B cell (primary cell): ENCODE results near the gene RSPRY1. TPM values are rescaled to one million over a fixed set of nuclear protein-coding genes. Genes with fewer than 3 reads are reported as not detected.

Experiments used
- ATAC-seq: fragments of 200-7000 bp; cut with Tn5 transposase; one replicate; pipeline ENCODE4 v1.10.0; 2021; ENCODE audit warnings: low read depth, mild to moderate bottlenecking, moderate number of reproducible peaks, moderate library complexity
- CTCF ChIA-PET: fragments of 350-600 bp; sonication (Branson Sonifier 250); formaldehyde crosslinking; loops from one replicate; lab custom pipeline; 2021; ENCODE audit warnings: antibody characterized with exemption, inconsistent platforms; lab: Charles Lee
- POLR2A ChIA-PET: fragments of 350-600 bp; sonication (Branson Sonifier 250); formaldehyde crosslinking; loops from one replicate; lab custom pipeline; 2021; ENCODE audit warnings: antibody characterized with exemption; lab: Charles Lee
- DNase-seq: peaks from one replicate; pipeline ENCODE4 v3.0.0; 2013
- H2AFZ ChIP-seq: 2 replicates; pipeline ENCODE4 v1.6.1; 2012; ENCODE audit warnings: mild to moderate bottlenecking, low read depth, low read length; ENCODE audit not compliant: insufficient read depth, poor library complexity, severe bottlenecking
- H3K27ac ChIP-seq, 2 donors: 1 replicate in 1 of 2; 2 replicates in 1 of 2; pipeline ENCODE4 v1.5.1; 2012 to 2013; ENCODE audit warnings: low read length in 2 of 2, mild to moderate bottlenecking in 2 of 2, moderate library complexity in 1 of 2
- H3K27me3 ChIP-seq, 4 experiments: fragments of 200-600 bp in 1 of 4; sonication (generic) in 1 of 4; replicated peaks in 1 of 4; 1 replicate in 2 of 4; 2 replicates in 2 of 4; pipeline versions ENCODE4 v1.6.1 to v1.7.0; 2013 to 2016; ENCODE audit warnings: low read length in 3 of 4, mild to moderate bottlenecking in 2 of 4, mixed read lengths in 1 of 4, moderate library complexity in 1 of 4; ENCODE audit not compliant: insufficient read depth in 4 of 4, control insufficient read depth in 3 of 4; ENCODE audit errors: control extremely low read depth in 1 of 4
- H3K36me3 ChIP-seq, 2 experiments: replicated peaks in 1 of 2; 1 replicate in 1 of 2; 2 replicates in 1 of 2; pipeline versions ENCODE4 v1.6.1 to v1.7.1; 2013; ENCODE audit warnings: low read length in 1 of 2; ENCODE audit not compliant: insufficient read depth in 2 of 2, control insufficient read depth in 1 of 2; ENCODE audit errors: control extremely low read depth in 1 of 2, extremely low read depth in 1 of 2
- H3K4me1 ChIP-seq, 2 donors: fragments of 200-600 bp in 1 of 2; sonication (generic) in 1 of 2; 1 replicate in 1 of 2; 2 replicates in 1 of 2; pipeline versions ENCODE4 v1.5.1 to v1.6.1; 2013 to 2017; ENCODE audit warnings: low read length in 2 of 2; ENCODE audit not compliant: control insufficient read depth in 2 of 2, insufficient read depth in 2 of 2
- H3K4me2 ChIP-seq: replicated peaks from 2 replicates; pipeline ENCODE3; 2012; ENCODE audit warnings: mild to moderate bottlenecking, low read depth, low read length; ENCODE audit not compliant: poor library complexity, severe bottlenecking
- H3K4me3 ChIP-seq, 5 experiments: fragments of 200-600 bp in 1 of 5; sonication (generic) in 1 of 5; 1 replicate in 3 of 5; 2 replicates in 2 of 5; pipeline versions ENCODE4 v1.5.1 to v1.7.0; 2011 to 2016; ENCODE audit warnings: low read length in 4 of 5, mild to moderate bottlenecking in 4 of 5, low read depth in 2 of 5, control low read depth in 1 of 5, moderate library complexity in 1 of 5; ENCODE audit not compliant: insufficient read depth in 1 of 5; ENCODE audit errors: control extremely low read depth in 1 of 5, extremely low read depth in 1 of 5
- H3K79me2 ChIP-seq: fragments of 200-600 bp; sonication (generic); one replicate; pipeline ENCODE4 v1.6.0; 2016; ENCODE audit warnings: low read length; ENCODE audit not compliant: control insufficient read depth, insufficient read depth
- H3K9ac ChIP-seq: fragments of 200-600 bp; sonication (generic); 2 replicates; pipeline ENCODE4 v1.6.1; 2017; ENCODE audit warnings: mild to moderate bottlenecking, low read length, moderate library complexity
- H3K9me3 ChIP-seq, 3 donors: one replicate each; pipeline versions ENCODE4 v1.6.1 to v1.7.1; 2013; ENCODE audit warnings: low read length in 2 of 3; ENCODE audit not compliant: control insufficient read depth in 2 of 3, insufficient read depth in 1 of 3; ENCODE audit errors: control extremely low read depth in 1 of 3
- H4K20me1 ChIP-seq: 2 replicates; pipeline ENCODE4 v1.6.0; 2012; ENCODE audit warnings: mild to moderate bottlenecking, low read length; ENCODE audit not compliant: insufficient read depth, control insufficient read depth, poor library complexity, severe bottlenecking
- H3K27ac Mint-ChIP-seq: one replicate; pipeline ENCODE4 v1.8.0; 2021; ENCODE audit warnings: mixed read lengths
- H3K27me3 Mint-ChIP-seq: one replicate; pipeline ENCODE4 v1.8.0; 2021; ENCODE audit warnings: mixed read lengths
- H3K4me1 Mint-ChIP-seq: one replicate; pipeline ENCODE4 v1.8.0; 2021; ENCODE audit warnings: mixed read lengths
- H3K4me3 Mint-ChIP-seq: one replicate; pipeline ENCODE4 v1.8.0; 2021; ENCODE audit warnings: mixed read lengths
- H3K9me3 Mint-ChIP-seq: one replicate; pipeline ENCODE4 v1.8.0; 2022; ENCODE audit warnings: mixed read lengths; ENCODE audit not compliant: insufficient read depth
- EZH2 ChIP-seq: IDR thresholded peaks from 2 replicates; pipeline ENCODE4 v1.6.1; 2012; ENCODE audit warnings: borderline replicate concordance, low read depth, mild to moderate bottlenecking, moderate library complexity, low read length; ENCODE audit not compliant: insufficient read depth, poor library complexity, severe bottlenecking
- WGBS: methylation state at CpG from one replicate; pipeline ENCODE4 v1.1.5; 2013; ENCODE audit warnings: missing lambda C conversion rate; ENCODE audit not compliant: insufficient coverage; 5-methylcytosine and 5-hydroxymethylcytosine counted together
- intact Hi-C: fragments of 100-400 bp; cut with micrococcal nuclease; formaldehyde crosslinking; loops from one replicate; pipeline ENCODE4 v1.10.0; 2022
- polyA plus RNA-seq: library from polyadenylated mRNA; depleted of rRNA; stranded (reverse); fragments of >200 nt; gene quantifications from 2 replicates; pipeline ENCODE4 v1.2.3, GENCODE V29; 2012
- total RNA-seq, 2 donors: library from RNA; stranded (reverse); fragments of 120-200 nt in 1 of 2; gene quantifications; 1 replicate in 1 of 2; 2 replicates in 1 of 2; pipeline versions ENCODE4 v1.2.3 to v1.2.4, GENCODE V29; 2013 to 2022
- TF ChIP-seq, protein P1 (sequence below): fragments of 200-600 bp; IDR thresholded peaks from one replicate; pipeline ENCODE4 v1.8.0; 2022; ENCODE audit warnings: antibody characterized with exemption, mild to moderate bottlenecking

The RSPRY1 gene
- total and polyA plus RNA-seq, 2 donors (not counting 1 experiment from before 2014, with no cell fraction given): 9.6 to 38.4 TPM

- intact Hi-C loops: no loop called here
- DNase-seq: no peak
- CTCF ChIA-PET: interaction anchor here (1.1 to 1.3 kb wide), 2 partner anchors 266 to 268 kb away, joined by 3 to 4 read pairs; no protein-coding TSS in a partner anchor
These were observed 35.3 kb upstream of the RSPRY1 start for GRCh38 chr16:57150682-57151330.

GRCh38 chr16:57151369-57151768, 34.8 kb upstream of the RSPRY1 start:
- Histone ChIP-seq H3K27me3 (no peaks in the 10 kb centered on the region), H3K36me3 (peaks cover 0 to 39% of the 10 kb centered on the region in 2 experiments), H3K4me2 (no peak overlapping the region), H3K79me2 (no peaks in the 10 kb centered on the region), H3K9ac (no peak overlapping the region), H3K27ac (no peak overlapping the region), H2AFZ (no peak overlapping the region), H3K9me3 (no peaks in the 10 kb centered on the region), H4K20me1 (peaks cover 3% of the 10 kb centered on the region), H3K4me3 (no peak overlapping the region), H3K4me1 (peaks cover 10 to 17% of the 10 kb centered on the region in 2 donors)
- Mint-ChIP-seq H3K4me3 (no peak overlapping the region), H3K9me3 (no peaks in the 10 kb centered on the region), H3K4me1 (peaks cover 17% of the 10 kb centered on the region), H3K27me3 (no peaks in the 10 kb centered on the region), H3K27ac (no peak overlapping the region)
- TF ChIP-seq, protein P1, sequence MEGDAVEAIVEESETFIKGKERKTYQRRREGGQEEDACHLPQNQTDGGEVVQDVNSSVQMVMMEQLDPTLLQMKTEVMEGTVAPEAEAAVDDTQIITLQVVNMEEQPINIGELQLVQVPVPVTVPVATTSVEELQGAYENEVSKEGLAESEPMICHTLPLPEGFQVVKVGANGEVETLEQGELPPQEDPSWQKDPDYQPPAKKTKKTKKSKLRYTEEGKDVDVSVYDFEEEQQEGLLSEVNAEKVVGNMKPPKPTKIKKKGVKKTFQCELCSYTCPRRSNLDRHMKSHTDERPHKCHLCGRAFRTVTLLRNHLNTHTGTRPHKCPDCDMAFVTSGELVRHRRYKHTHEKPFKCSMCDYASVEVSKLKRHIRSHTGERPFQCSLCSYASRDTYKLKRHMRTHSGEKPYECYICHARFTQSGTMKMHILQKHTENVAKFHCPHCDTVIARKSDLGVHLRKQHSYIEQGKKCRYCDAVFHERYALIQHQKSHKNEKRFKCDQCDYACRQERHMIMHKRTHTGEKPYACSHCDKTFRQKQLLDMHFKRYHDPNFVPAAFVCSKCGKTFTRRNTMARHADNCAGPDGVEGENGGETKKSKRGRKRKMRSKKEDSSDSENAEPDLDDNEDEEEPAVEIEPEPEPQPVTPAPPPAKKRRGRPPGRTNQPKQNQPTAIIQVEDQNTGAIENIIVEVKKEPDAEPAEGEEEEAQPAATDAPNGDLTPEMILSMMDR: no peak
- no peak for TF ChIP-seq EZH2
- DNase-seq (no peak), ATAC-seq (no peak)
- ChIA-PET POLR2A (no interaction called here), CTCF (interaction anchor here (0.8 to 1.3 kb wide), 3 partner anchors 15 to 268 kb away, joined by 3 to 4 read pairs (median 3); no protein-coding TSS in a partner anchor)
- intact Hi-C loops: no loop called here
- no CpG with 5 or more reads among the region's 2 CpGs for WGBS

More at GRCh38 chr16:57150682-57151330, 35.3 kb upstream of the RSPRY1 start:
- H3K4me3 Mint-ChIP-seq: no peak overlapping the region
- H2AFZ ChIP-seq: no peak overlapping the region
- peaks cover 10 to 17% of the 10 kb centered on the region in 2 donors for H3K4me1 ChIP-seq
- ATAC-seq: no peak
- no peak overlapping the region for H3K9ac ChIP-seq
- POLR2A ChIA-PET: no interaction called here
- H4K20me1 ChIP-seq: no peaks in the 10 kb centered on the region
- no peak overlapping the region for H3K27ac ChIP-seq
- H3K27me3 Mint-ChIP-seq: no peaks in the 10 kb centered on the region
- H3K4me3 ChIP-seq: no peak overlapping the region
- no peak overlapping the region for H3K27ac Mint-ChIP-seq
- no peaks in the 10 kb centered on the region for H3K9me3 ChIP-seq
- peaks cover 0 to 34% of the 10 kb centered on the region in 2 experiments for H3K36me3 ChIP-seq
- H3K9me3 Mint-ChIP-seq: no peaks in the 10 kb centered on the region
- no peak for TF ChIP-seq EZH2
- TF ChIP-seq, protein P1: no peak
- peaks cover 18% of the 10 kb centered on the region for H3K4me1 Mint-ChIP-seq
- WGBS: 100% methylated on average over 9 of the region's 9 CpGs
- no peak overlapping the region for H3K4me2 ChIP-seq
- H3K27me3 ChIP-seq: no peaks in the 10 kb centered on the region
- H3K79me2 ChIP-seq: no peaks in the 10 kb centered on the region
